ENCODE data around the gene PGAM4. TPM values are rescaled to one million over a fixed set of nuclear protein-coding genes. Genes with fewer than 3 reads are reported as not detected.

PGAM4 gene
- not detected in 2 replicates for total RNA-seq

DNA sequence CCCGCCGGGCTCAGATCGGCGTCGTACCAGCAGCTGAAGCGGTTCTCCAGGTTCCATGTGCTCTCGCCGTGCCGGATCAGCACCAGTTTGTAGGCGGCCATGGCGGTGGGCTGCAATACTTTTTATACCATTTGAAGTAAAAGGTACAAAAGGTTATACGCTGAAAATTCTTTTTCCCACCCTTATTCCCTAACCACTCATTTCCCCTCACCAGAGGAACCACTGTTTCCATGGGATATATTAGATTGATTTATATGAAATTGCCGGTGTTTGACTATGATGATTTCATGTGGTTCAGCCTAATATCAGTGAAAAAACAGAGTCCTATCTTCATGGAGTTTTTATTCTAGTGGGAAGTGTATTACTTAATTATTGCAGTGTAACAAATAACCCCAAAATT is at the start of gene PGAM4:
Gene PGAM4, minus strand, starts transcription at position 101 of the 400 bp plus-strand sequence. Its CDS starts 0 bp downstream, at position 101.

Other genes with a start within 250 kb of the PGAM4 start
- 50.3 and 114 TPM in 2 replicates for gene ATRX, start 183.4 kb downstream of the PGAM4 start, total RNA-seq
- 156 and 244 TPM in 2 replicates for gene MAGT1, start 74.2 kb downstream of the PGAM4 start, total RNA-seq
- 347 and 367 TPM in 2 replicates for gene COX7B, start 70.2 kb downstream of the PGAM4 start, total RNA-seq
- gene ATP7A, start 58.9 kb downstream of the PGAM4 start, total RNA-seq = 5.7 and 15.4 TPM in 2 replicates
- gene PGK1, start 134.6 kb upstream of the PGAM4 start, total RNA-seq = 178 and 261 TPM in 2 replicates
- 15.5 and 19.1 TPM in 2 replicates for gene TAF9B, start 170.0 kb upstream of the PGAM4 start, total RNA-seq

Data from bladder microvascular endothelial cell (primary cell).